SU-DHL-6 (cell line): ENCODE data around the gene SMOC1.

Source experiments
- H2AFZ ChIP-seq: fragments of 200-600 bp; sonication (generic); 2 replicates; pipeline ENCODE4 v1.6.1; 2014; ENCODE audit warnings: low read depth, mild to moderate bottlenecking, moderate library complexity, mixed read lengths, antibody characterized with exemption, low read length; ENCODE audit not compliant: severe bottlenecking
- H3F3A ChIP-seq: fragments of 200-600 bp; shearing (Covaris generic); 2 replicates; pipeline ENCODE4 v1.6.0; 2016; ENCODE audit warnings: antibody characterized with exemption, mild to moderate bottlenecking; ENCODE audit not compliant: insufficient read depth
- H3K27ac ChIP-seq: fragments of 200-600 bp; sonication (generic); 2 replicates; pipeline ENCODE4 v1.5.1; 2016; ENCODE audit warnings: low read depth, mild to moderate bottlenecking, low read length, moderate library complexity, mixed read lengths
- H3K27me3 ChIP-seq: fragments of 200-600 bp; sonication (generic), shearing (Covaris generic); 2 replicates; pipeline ENCODE4 v1.6.0; 2014; ENCODE audit warnings: mild to moderate bottlenecking, low read length
- H3K36me3 ChIP-seq: fragments of 200-600 bp; sonication (generic); 2 replicates; pipeline ENCODE4 v1.6.1; 2014; ENCODE audit warnings: mild to moderate bottlenecking, low read length, mixed read lengths
- H3K4me2 ChIP-seq: fragments of 300-600, 200-600 bp; shearing (Covaris generic), sonication (generic); 2 replicates; pipeline ENCODE4 v1.6.0; 2014; ENCODE audit warnings: low read length, low read depth, mild to moderate bottlenecking; ENCODE audit not compliant: poor library complexity, severe bottlenecking
- H3K4me3 ChIP-seq: fragments of 200-600 bp; sonication (generic); 2 replicates; pipeline ENCODE4 v1.5.1; 2014; ENCODE audit warnings: antibody characterized with exemption, low read length, mild to moderate bottlenecking, mixed read lengths; ENCODE audit not compliant: insufficient read depth, poor library complexity, severe bottlenecking
- H3K79me2 ChIP-seq: fragments of 200-600 bp; sonication (generic); 2 replicates; pipeline ENCODE4 v1.6.1; 2014; ENCODE audit warnings: mild to moderate bottlenecking, low read length, moderate library complexity; ENCODE audit not compliant: insufficient read depth
- H3K9ac ChIP-seq: fragments of 200-600 bp; sonication (generic); 2 replicates; pipeline ENCODE4 v1.7.0; 2014; ENCODE audit warnings: mild to moderate bottlenecking, low read length
- H3K9me2 ChIP-seq: fragments of 200-600 bp; sonication (generic); replicated peaks from 2 replicates; pipeline ENCODE4 v1.6.1; 2014; ENCODE audit warnings: low read length; ENCODE audit not compliant: insufficient read depth
- H3K9me3 ChIP-seq: fragments of 200-600 bp; sonication (generic); 2 replicates; pipeline ENCODE4 v1.6.1; 2014; ENCODE audit warnings: low read length, mixed read lengths; ENCODE audit not compliant: insufficient read depth
- H4K20me1 ChIP-seq: fragments of 200-600 bp; sonication (generic); 2 replicates; pipeline ENCODE4 v1.6.1; 2014; ENCODE audit warnings: low read depth, mild to moderate bottlenecking, antibody characterized with exemption, low read length, moderate library complexity, mixed read lengths
- EZH2phosphoT487 ChIP-seq: fragments of 200-600 bp; sonication (generic), shearing (Covaris generic); conservative IDR thresholded peaks from 2 replicates; pipeline ENCODE4 v1.6.1; 2018; ENCODE audit warnings: mild to moderate bottlenecking, antibody characterized with exemption, low read length, moderate library complexity, mixed read lengths
- TF ChIP-seq, protein P1 (sequence below): fragments of 200-600 bp; sonication (generic); IDR thresholded peaks from one replicate; pipeline ENCODE4 v1.5.1; 2017; ENCODE audit warnings: antibody characterized with exemption, mild to moderate bottlenecking, low read length, moderate library complexity; ENCODE audit not compliant: insufficient read depth, poor library complexity, severe bottlenecking

Gene SMOC1

DNA sequence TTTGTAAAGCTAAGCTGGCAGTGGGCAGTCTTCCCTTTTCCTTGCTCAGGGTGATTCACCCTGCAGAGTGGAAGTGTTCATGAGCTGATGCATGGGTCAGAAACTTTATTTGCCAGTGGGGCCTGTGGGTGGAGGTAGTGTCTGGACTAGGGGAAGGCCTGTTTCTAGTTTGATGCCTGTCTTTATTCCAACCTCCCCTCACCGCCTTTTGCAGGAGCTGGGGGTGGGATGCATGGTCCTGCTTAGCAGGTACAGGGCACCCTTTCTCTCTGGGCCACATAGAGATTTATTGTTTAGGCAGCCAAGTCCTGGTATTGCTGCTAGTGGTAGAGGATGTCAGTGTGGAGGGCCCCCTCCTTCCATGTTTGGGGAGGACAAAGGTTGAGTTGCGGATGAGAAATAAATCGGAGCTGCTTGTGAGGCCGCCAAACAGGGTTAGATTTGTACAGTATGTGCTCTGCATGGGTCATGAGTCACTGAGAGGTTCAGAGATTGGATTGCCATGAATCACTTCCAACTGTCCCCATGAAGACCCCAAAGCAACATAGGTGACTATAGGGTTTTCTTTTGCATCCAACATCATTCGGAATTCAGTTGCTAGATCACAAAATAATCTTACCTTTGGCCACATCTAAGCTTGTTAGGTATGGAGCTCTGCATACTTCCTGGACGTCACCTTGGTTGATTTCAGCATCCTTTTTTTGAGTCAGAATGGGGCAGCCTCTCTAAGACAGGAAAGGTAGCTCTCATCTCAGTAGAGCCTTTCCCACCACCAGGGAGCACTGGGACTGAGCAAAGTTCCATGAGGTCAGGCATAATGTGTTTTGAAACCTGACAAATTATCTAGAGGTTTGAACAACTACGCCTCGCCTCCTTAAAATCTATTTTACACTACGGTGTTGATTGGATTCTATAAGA lies 8.8 kb downstream of the SMOC1 start:
- TF ChIP-seq, protein P1, sequence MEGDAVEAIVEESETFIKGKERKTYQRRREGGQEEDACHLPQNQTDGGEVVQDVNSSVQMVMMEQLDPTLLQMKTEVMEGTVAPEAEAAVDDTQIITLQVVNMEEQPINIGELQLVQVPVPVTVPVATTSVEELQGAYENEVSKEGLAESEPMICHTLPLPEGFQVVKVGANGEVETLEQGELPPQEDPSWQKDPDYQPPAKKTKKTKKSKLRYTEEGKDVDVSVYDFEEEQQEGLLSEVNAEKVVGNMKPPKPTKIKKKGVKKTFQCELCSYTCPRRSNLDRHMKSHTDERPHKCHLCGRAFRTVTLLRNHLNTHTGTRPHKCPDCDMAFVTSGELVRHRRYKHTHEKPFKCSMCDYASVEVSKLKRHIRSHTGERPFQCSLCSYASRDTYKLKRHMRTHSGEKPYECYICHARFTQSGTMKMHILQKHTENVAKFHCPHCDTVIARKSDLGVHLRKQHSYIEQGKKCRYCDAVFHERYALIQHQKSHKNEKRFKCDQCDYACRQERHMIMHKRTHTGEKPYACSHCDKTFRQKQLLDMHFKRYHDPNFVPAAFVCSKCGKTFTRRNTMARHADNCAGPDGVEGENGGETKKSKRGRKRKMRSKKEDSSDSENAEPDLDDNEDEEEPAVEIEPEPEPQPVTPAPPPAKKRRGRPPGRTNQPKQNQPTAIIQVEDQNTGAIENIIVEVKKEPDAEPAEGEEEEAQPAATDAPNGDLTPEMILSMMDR = no peak
- no peak for TF ChIP-seq EZH2phosphoT487
- Histone ChIP-seq H3K27ac (no peak overlapping the region), H3K9ac (no peak overlapping the region), H3K4me2 (no peak overlapping the region), H4K20me1 (no peaks in the 10 kb centered on the region), H3F3A (no peaks in the 10 kb centered on the region), H3K9me2 (no peaks in the 10 kb centered on the region), H3K4me3 (no peak overlapping the region), H3K36me3 (no peaks in the 10 kb centered on the region), H3K9me3 (no peaks in the 10 kb centered on the region), H3K79me2 (no peaks in the 10 kb centered on the region), H2AFZ (no peak overlapping the region), H3K27me3 (no peaks in the 10 kb centered on the region)

DNA sequence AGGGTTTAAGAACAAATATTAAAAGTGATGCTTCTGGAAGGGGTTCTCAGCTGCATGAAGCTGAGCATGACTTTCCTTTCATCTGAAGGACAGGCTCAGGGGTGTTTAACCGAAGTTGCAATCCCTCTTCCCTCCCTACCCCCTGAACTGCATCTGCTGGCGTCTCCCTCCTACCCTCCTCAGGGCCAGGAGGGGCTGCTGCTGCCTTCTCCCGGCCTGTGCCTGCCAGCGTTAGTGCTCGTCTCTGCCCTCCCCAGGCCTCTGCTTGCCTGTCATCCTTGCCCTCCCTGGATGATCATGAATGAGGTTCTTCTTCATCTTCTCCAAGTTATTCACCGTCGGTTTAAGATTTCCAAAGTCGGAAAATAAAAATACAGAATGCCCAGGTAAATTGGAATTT lies 12.2 kb downstream of the SMOC1 start:
- H3K27me3 ChIP-seq = no peaks in the 10 kb centered on the region
- no peak overlapping the region for H3K27ac ChIP-seq
- H4K20me1 ChIP-seq = no peaks in the 10 kb centered on the region
- no peak overlapping the region for H3K4me3 ChIP-seq
- no peaks in the 10 kb centered on the region for H3K36me3 ChIP-seq
- no peaks in the 10 kb centered on the region for H3K9me3 ChIP-seq
- no peak overlapping the region for H3K4me2 ChIP-seq
- H3K9ac ChIP-seq = no peak overlapping the region
- TF ChIP-seq EZH2phosphoT487 = no peak
- TF ChIP-seq, protein P1 = no peak
- no peak overlapping the region for H2AFZ ChIP-seq
- H3K79me2 ChIP-seq = no peaks in the 10 kb centered on the region
- no peaks in the 10 kb centered on the region; the same call in 1 of the 2 replicates for H3K9me2 ChIP-seq
- no peaks in the 10 kb centered on the region for H3F3A ChIP-seq

DNA sequence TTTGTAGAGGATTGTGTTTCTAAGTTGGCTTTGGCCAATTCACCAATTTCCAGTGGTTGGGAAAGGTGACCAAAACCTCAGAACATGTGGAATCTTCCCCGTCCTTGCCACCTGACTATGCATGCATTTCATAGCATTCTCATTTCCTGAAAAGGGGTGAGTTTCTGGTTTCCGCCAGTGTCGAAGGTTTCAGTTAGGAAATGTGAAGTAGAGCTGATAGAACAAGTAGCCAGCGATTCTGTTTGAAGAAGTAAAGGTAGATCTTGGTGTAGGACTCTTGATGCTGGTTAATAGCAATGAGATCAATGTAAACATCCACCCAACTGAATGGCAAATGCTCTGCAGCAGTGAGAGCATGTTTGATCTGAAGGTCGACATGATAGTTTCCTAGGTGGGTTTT lies 15.9 kb downstream of the SMOC1 start:
- H4K20me1 ChIP-seq = no peaks in the 10 kb centered on the region
- H3K9me3 ChIP-seq = 0 out of 2 replicates have a peak, but pooled peaks cover 8% of the 10 kb centered on the region
- H3F3A ChIP-seq = no peaks in the 10 kb centered on the region
- no peaks in the 10 kb centered on the region for H3K27me3 ChIP-seq
- no peak overlapping the region for H3K9ac ChIP-seq
- H3K9me2 ChIP-seq = no peaks in the 10 kb centered on the region; the same call in 1 of the 2 replicates
- no peak overlapping the region for H2AFZ ChIP-seq
- H3K36me3 ChIP-seq = no peaks in the 10 kb centered on the region
- no peak overlapping the region for H3K4me3 ChIP-seq
- H3K79me2 ChIP-seq = no peaks in the 10 kb centered on the region
- TF ChIP-seq, protein P1 = no peak
- TF ChIP-seq EZH2phosphoT487 = no peak
- H3K27ac ChIP-seq = no peak overlapping the region
- no peak overlapping the region for H3K4me2 ChIP-seq
